ENCODE results near the gene EGLN1.
"Not testable (repeated sequence)": the region's sequence is repeated elsewhere in the genome, so short reads cannot be mapped to it uniquely, and the experiment has no call there.

EGLN1 gene

GRCh38 chr1:231421971-231422797 lies at the start of gene EGLN1:
Gene EGLN1 (minus strand): TSS chr1:231422287. CDS start chr1:231421888, 399 bp downstream.
- DNase-seq = peak; percentile 84

GRCh38 chr1:231471500-231471899 lies 49.4 kb upstream of the EGLN1 start:
- DNase-seq = not testable (repeated sequence)

- not testable (repeated sequence) for DNase-seq
Measured at GRCh38 chr1:231471027-231471426, 48.9 kb upstream of the EGLN1 start.

GRCh38 chr1:231467986-231468385 lies 45.9 kb upstream of the EGLN1 start:
- DNase-seq = no peak

GRCh38 chr1:231465051-231465450 lies 43.0 kb upstream of the EGLN1 start:
- no peak for DNase-seq

GRCh38 chr1:231463541-231463940 lies 41.5 kb upstream of the EGLN1 start:
- no peak for DNase-seq

- DNase-seq = peak; percentile 73
Measured at GRCh38 chr1:231460614-231461013, 38.5 kb upstream of the EGLN1 start.

GRCh38 chr1:231459438-231459837 lies 37.4 kb upstream of the EGLN1 start:
- not testable (repeated sequence) for DNase-seq

- DNase-seq = not testable (repeated sequence)
Measured at GRCh38 chr1:231457956-231458355, 35.9 kb upstream of the EGLN1 start.

- DNase-seq = not testable (repeated sequence)
Measured at GRCh38 chr1:231454133-231454532, 32.0 kb upstream of the EGLN1 start.

GRCh38 chr1:231446138-231446537 lies 24.1 kb upstream of the EGLN1 start:
- no peak for DNase-seq

- no peak for DNase-seq
Measured at GRCh38 chr1:231444059-231444458, 22.0 kb upstream of the EGLN1 start.

- no peak for DNase-seq
Measured at GRCh38 chr1:231443363-231443762, 21.3 kb upstream of the EGLN1 start.

GRCh38 chr1:231442735-231443134 lies 20.6 kb upstream of the EGLN1 start:
- no peak for DNase-seq

- no peak for DNase-seq
Measured at GRCh38 chr1:231432996-231433395, 10.9 kb upstream of the EGLN1 start.

- no peak for DNase-seq
Measured at GRCh38 chr1:231431665-231432415, 9.8 kb upstream of the EGLN1 start.

GRCh38 chr1:231430678-231431352 lies 8.7 kb upstream of the EGLN1 start:
- not testable (repeated sequence) for DNase-seq

GRCh38 chr1:231428377-231428776 lies 6.3 kb upstream of the EGLN1 start:
- no peak for DNase-seq

GRCh38 chr1:231424950-231425805 lies 3.1 kb upstream of the EGLN1 start:
- no peak for DNase-seq

- no peak for DNase-seq
Measured at GRCh38 chr1:231423648-231424047, 1.6 kb upstream of the EGLN1 start.

- DNase-seq = no peak
Measured at GRCh38 chr1:231422798-231423309, 767 bp upstream of the EGLN1 start.

- peak; percentile 46 for DNase-seq
Measured at GRCh38 chr1:231421546-231421970, 529 bp downstream of the EGLN1 start.

All from CD4-positive, alpha-beta T cell treated with Interleukin-17A for 1 hour (primary cell).